H1 (cell line): ENCODE results near the gene NAT9. TPM values are rescaled to one million over a fixed set of nuclear protein-coding genes. Genes with fewer than 3 reads are reported as not detected.

Experiments
- EP300 ChIP-seq, 2 experiments: IDR thresholded peaks; 1 replicate in 1 of 2; 2 replicates in 1 of 2; pipeline ENCODE4 v1.6.1; 2011 to 2012; ENCODE audit warnings: low read depth in 2 of 2, low read length in 2 of 2, mild to moderate bottlenecking in 2 of 2, borderline replicate concordance in 1 of 2, inconsistent platforms in 1 of 2, moderate library complexity in 1 of 2
- KDM4A ChIP-seq: IDR thresholded peaks from one replicate; pipeline ENCODE4 v1.7.1; 2012; ENCODE audit warnings: low read depth, mild to moderate bottlenecking, moderate library complexity, low read length, inconsistent platforms; ENCODE audit not compliant: severe bottlenecking
- MAFK ChIP-seq: IDR thresholded peaks from 2 replicates; pipeline ENCODE4 v1.6.1; 2012; ENCODE audit warnings: low read depth, mild to moderate bottlenecking, improper control_type of control experiment, low read length
- PHF8 ChIP-seq: fragments of 200-600 bp; sonication (generic); conservative IDR thresholded peaks from 2 replicates; pipeline ENCODE4 v1.7.1; 2012; ENCODE audit warnings: low read depth, mild to moderate bottlenecking, inconsistent platforms, low read length, moderate library complexity
- RXRA ChIP-seq: IDR thresholded peaks from 2 replicates; pipeline ENCODE4 v1.6.1; 2011; ENCODE audit warnings: low read depth, mild to moderate bottlenecking, low read length, moderate library complexity; ENCODE audit not compliant: insufficient read depth
- polyA plus RNA-seq, 7 experiments: library from polyadenylated mRNA; depleted of rRNA in 3 of 7; stranded (reverse) in 5 of 7; unstranded in 2 of 7; fragments of >200 nt in 5 of 7; fragments of 200-250 nt in 2 of 7; gene quantifications; 1 replicate in 5 of 7; 2 replicates in 1 of 7; 4 replicates in 1 of 7; pipeline versions ENCODE4 v1.2.1 to v1.2.3, GENCODE V29; 2011 to 2013; ENCODE audit warnings: missing spikeins in 2 of 7, mixed read lengths in 2 of 7
- total RNA-seq: library from RNA; stranded (reverse); fragmentation: NEBNext Ultra II Directional; extraction: Animal tissue kit (Norgen Biotek cat#: 25700); gene quantifications from 2 replicates; pipeline ENCODE4 v1.2.1, GENCODE V29; 2021
- TF ChIP-seq, protein P1 (sequence below): fragments of 300-600 bp; sonication (generic); IDR thresholded peaks from 2 replicates; pipeline ENCODE4 v1.7.1; 2012; ENCODE audit warnings: low read length, moderate library complexity, mild to moderate bottlenecking, inconsistent platforms; ENCODE audit not compliant: insufficient replicate concordance

NAT9 gene
- total and polyA plus RNA-seq, 2 of the 8 experiments (the other 6 are each of a cell fraction or from before 2014, with no cell fraction given) = 32.3 to 42.7 TPM

DNA sequence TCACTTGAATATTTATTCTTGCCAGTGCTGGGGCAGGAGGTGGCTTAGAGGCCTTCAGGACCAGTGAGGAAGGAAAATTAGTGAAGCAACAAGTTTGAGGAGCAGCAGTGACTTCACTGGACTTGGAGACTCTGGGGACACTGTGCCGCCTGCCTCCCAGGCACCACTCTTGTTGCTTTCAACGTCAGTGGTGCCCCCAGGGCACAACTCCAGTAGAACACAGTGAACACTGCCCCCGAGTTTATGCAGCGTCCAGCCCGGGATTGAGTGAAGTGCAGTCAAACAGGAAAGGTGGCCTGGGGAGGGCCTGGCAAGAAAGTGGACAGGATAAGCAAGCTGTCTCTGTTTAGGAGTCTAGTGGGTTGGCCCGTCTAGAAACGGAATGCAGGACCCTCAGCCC lies 24.4 kb upstream of the NAT9 start (continued):
- TF ChIP-seq, protein P1, sequence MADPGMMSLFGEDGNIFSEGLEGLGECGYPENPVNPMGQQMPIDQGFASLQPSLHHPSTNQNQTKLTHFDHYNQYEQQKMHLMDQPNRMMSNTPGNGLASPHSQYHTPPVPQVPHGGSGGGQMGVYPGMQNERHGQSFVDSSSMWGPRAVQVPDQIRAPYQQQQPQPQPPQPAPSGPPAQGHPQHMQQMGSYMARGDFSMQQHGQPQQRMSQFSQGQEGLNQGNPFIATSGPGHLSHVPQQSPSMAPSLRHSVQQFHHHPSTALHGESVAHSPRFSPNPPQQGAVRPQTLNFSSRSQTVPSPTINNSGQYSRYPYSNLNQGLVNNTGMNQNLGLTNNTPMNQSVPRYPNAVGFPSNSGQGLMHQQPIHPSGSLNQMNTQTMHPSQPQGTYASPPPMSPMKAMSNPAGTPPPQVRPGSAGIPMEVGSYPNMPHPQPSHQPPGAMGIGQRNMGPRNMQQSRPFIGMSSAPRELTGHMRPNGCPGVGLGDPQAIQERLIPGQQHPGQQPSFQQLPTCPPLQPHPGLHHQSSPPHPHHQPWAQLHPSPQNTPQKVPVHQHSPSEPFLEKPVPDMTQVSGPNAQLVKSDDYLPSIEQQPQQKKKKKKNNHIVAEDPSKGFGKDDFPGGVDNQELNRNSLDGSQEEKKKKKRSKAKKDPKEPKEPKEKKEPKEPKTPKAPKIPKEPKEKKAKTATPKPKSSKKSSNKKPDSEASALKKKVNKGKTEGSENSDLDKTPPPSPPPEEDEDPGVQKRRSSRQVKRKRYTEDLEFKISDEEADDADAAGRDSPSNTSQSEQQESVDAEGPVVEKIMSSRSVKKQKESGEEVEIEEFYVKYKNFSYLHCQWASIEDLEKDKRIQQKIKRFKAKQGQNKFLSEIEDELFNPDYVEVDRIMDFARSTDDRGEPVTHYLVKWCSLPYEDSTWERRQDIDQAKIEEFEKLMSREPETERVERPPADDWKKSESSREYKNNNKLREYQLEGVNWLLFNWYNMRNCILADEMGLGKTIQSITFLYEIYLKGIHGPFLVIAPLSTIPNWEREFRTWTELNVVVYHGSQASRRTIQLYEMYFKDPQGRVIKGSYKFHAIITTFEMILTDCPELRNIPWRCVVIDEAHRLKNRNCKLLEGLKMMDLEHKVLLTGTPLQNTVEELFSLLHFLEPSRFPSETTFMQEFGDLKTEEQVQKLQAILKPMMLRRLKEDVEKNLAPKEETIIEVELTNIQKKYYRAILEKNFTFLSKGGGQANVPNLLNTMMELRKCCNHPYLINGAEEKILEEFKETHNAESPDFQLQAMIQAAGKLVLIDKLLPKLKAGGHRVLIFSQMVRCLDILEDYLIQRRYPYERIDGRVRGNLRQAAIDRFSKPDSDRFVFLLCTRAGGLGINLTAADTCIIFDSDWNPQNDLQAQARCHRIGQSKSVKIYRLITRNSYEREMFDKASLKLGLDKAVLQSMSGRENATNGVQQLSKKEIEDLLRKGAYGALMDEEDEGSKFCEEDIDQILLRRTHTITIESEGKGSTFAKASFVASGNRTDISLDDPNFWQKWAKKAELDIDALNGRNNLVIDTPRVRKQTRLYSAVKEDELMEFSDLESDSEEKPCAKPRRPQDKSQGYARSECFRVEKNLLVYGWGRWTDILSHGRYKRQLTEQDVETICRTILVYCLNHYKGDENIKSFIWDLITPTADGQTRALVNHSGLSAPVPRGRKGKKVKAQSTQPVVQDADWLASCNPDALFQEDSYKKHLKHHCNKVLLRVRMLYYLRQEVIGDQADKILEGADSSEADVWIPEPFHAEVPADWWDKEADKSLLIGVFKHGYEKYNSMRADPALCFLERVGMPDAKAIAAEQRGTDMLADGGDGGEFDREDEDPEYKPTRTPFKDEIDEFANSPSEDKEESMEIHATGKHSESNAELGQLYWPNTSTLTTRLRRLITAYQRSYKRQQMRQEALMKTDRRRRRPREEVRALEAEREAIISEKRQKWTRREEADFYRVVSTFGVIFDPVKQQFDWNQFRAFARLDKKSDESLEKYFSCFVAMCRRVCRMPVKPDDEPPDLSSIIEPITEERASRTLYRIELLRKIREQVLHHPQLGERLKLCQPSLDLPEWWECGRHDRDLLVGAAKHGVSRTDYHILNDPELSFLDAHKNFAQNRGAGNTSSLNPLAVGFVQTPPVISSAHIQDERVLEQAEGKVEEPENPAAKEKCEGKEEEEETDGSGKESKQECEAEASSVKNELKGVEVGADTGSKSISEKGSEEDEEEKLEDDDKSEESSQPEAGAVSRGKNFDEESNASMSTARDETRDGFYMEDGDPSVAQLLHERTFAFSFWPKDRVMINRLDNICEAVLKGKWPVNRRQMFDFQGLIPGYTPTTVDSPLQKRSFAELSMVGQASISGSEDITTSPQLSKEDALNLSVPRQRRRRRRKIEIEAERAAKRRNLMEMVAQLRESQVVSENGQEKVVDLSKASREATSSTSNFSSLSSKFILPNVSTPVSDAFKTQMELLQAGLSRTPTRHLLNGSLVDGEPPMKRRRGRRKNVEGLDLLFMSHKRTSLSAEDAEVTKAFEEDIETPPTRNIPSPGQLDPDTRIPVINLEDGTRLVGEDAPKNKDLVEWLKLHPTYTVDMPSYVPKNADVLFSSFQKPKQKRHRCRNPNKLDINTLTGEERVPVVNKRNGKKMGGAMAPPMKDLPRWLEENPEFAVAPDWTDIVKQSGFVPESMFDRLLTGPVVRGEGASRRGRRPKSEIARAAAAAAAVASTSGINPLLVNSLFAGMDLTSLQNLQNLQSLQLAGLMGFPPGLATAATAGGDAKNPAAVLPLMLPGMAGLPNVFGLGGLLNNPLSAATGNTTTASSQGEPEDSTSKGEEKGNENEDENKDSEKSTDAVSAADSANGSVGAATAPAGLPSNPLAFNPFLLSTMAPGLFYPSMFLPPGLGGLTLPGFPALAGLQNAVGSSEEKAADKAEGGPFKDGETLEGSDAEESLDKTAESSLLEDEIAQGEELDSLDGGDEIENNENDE = no peak
- TF ChIP-seq PHF8 (no peak), MAFK (no peak), EP300 (IDR thresholded peaks at IDR 0.05; ENCODE audit: borderline replicate concordance in 1 of 2, low read depth in 2 of 2, low read length in 2 of 2) (no peak), RXRA (no peak), KDM4A (no peak)
